GM23338 (cell line): ENCODE results near the gene ANXA2R. TPM values are rescaled to one million over a fixed set of nuclear protein-coding genes. Genes with fewer than 3 reads are reported as not detected.

Source experiments
- ATAC-seq: fragments of 200-7000 bp; cut with Tn5 transposase; 3 replicates; pipeline ENCODE4 v1.9.1; 2020
- DNase-seq: peaks from one replicate; pipeline ENCODE4 v3.0.0-alpha.2; 2015; ENCODE audit warnings: low spot score
- H2AFZ ChIP-seq: fragments of 200-600 bp; sonication (generic); 2 replicates; pipeline ENCODE4 v1.8.0; 2016; ENCODE audit warnings: antibody characterized with exemption, mild to moderate bottlenecking, moderate library complexity
- H3F3A ChIP-seq: fragments of 200-600 bp; sonication (generic); replicated peaks from 2 replicates; pipeline ENCODE4 v1.8.0; 2017; ENCODE audit warnings: antibody characterized with exemption, mixed run types, low read depth
- H3K27ac ChIP-seq: fragments of 200-600 bp; sonication (generic); 2 replicates; pipeline ENCODE4 v1.6.1; 2016; ENCODE audit warnings: low read depth
- H3K27me3 ChIP-seq: fragments of 200-600 bp; sonication (generic); 2 replicates; pipeline ENCODE4 v1.8.0; 2016; ENCODE audit warnings: mild to moderate bottlenecking, mixed run types, moderate library complexity; ENCODE audit not compliant: insufficient read depth
- H3K36me3 ChIP-seq: fragments of 200-600 bp; sonication (generic); 2 replicates; pipeline ENCODE4 v1.8.0; 2016; ENCODE audit warnings: mild to moderate bottlenecking; ENCODE audit not compliant: insufficient read depth
- H3K4me1 ChIP-seq: fragments of 200-600 bp; sonication (generic); 2 replicates; pipeline ENCODE4 v1.8.0; 2016; ENCODE audit warnings: mild to moderate bottlenecking, moderate library complexity; ENCODE audit not compliant: insufficient read depth
- H3K4me2 ChIP-seq: fragments of 200-600 bp; sonication (generic); 2 replicates; pipeline ENCODE4 v1.7.1; 2017; ENCODE audit warnings: mixed run types
- H3K4me3 ChIP-seq: fragments of 200-600 bp; sonication (generic); 2 replicates; pipeline ENCODE4 v1.6.1; 2016; ENCODE audit warnings: mixed run types
- H3K79me2 ChIP-seq: fragments of 200-600 bp; sonication (generic); replicated peaks from 2 replicates; pipeline ENCODE4 v1.8.0; 2017; ENCODE audit warnings: mild to moderate bottlenecking; ENCODE audit not compliant: insufficient read depth
- H3K9me2 ChIP-seq: fragments of 200-600 bp; sonication (generic); 2 replicates; pipeline ENCODE4 v1.8.0; 2017; ENCODE audit not compliant: insufficient read depth
- H4K20me1 ChIP-seq: fragments of 200-600 bp; sonication (generic); replicated peaks from 2 replicates; pipeline ENCODE4 v1.8.0; 2017; ENCODE audit warnings: mild to moderate bottlenecking; ENCODE audit not compliant: insufficient read depth
- H3K27ac Mint-ChIP-seq: 2 replicates; pipeline ENCODE4 v1.8.0; 2020; ENCODE audit warnings: inconsistent platforms, mild to moderate bottlenecking, moderate library complexity, mixed read lengths
- H3K27me3 Mint-ChIP-seq: 3 replicates; pipeline ENCODE4 v1.8.0; 2022; ENCODE audit warnings: low read depth, mild to moderate bottlenecking, moderate library complexity, mixed read lengths, inconsistent platforms; ENCODE audit not compliant: insufficient read depth, poor library complexity
- H3K36me3 Mint-ChIP-seq: 3 replicates; pipeline ENCODE4 v1.8.0; 2021; ENCODE audit warnings: low read depth, mild to moderate bottlenecking, inconsistent platforms, moderate library complexity, mixed read lengths
- H3K4me1 Mint-ChIP-seq: 3 replicates; pipeline ENCODE4 v1.8.0; 2020; ENCODE audit warnings: mild to moderate bottlenecking, inconsistent platforms, mixed read lengths
- H3K4me3 Mint-ChIP-seq: 3 replicates; pipeline ENCODE4 v1.8.0; 2021; ENCODE audit warnings: moderate library complexity, mild to moderate bottlenecking, inconsistent platforms, mixed read lengths
- H3K9me3 Mint-ChIP-seq: 3 replicates; pipeline ENCODE4 v1.8.0; 2020; ENCODE audit warnings: moderate library complexity, mild to moderate bottlenecking, inconsistent platforms, mixed read lengths
- CREB1 ChIP-seq: fragments of 250-450 bp; sonication (Bioruptor Pico); IDR thresholded peaks from 2 replicates; pipeline ENCODE4 v1.5.0; 2020; ENCODE audit warnings: low read depth, mild to moderate bottlenecking, moderate library complexity
- CTCF ChIP-seq, 2 experiments: fragments of 200-600 bp in 1 of 2; sonication (generic) in 1 of 2; conservative IDR thresholded peaks; 2 replicates each; pipeline versions ENCODE4 v1.5.1 to v1.6.1; 2016 to 2017; ENCODE audit warnings: antibody characterized with exemption in 2 of 2, low read depth in 2 of 2, mild to moderate bottlenecking in 2 of 2, moderate library complexity in 1 of 2
- EZH2 ChIP-seq: fragments of 200-600 bp; sonication (generic); IDR thresholded peaks from one replicate; pipeline ENCODE4 v1.8.0; 2017; ENCODE audit warnings: antibody characterized with exemption, mild to moderate bottlenecking, low read depth; ENCODE audit not compliant: unreplicated experiment
- EZH2phosphoT487 ChIP-seq: fragments of 200-600 bp; sonication (generic); IDR thresholded peaks from one replicate; pipeline ENCODE4 v1.8.1; 2018; ENCODE audit warnings: antibody characterized with exemption; ENCODE audit not compliant: unreplicated experiment
- JUNB ChIP-seq: IDR thresholded peaks from one replicate; pipeline ENCODE4 v1.6.1; 2016; ENCODE audit warnings: antibody characterized with exemption; ENCODE audit not compliant: unreplicated experiment
- POLR2AphosphoS5 ChIP-seq: IDR thresholded peaks from 2 replicates; pipeline ENCODE4 v1.6.1; 2016; ENCODE audit warnings: antibody characterized with exemption, low read depth
- REST ChIP-seq: IDR thresholded peaks from one replicate; pipeline ENCODE4 v1.6.1; 2018; ENCODE audit warnings: antibody characterized with exemption; ENCODE audit not compliant: unreplicated experiment
- STAT1 ChIP-seq: IDR thresholded peaks from one replicate; pipeline ENCODE4 v1.6.1; 2016; ENCODE audit warnings: antibody characterized with exemption; ENCODE audit not compliant: unreplicated experiment
- ZNF114 ChIP-seq: fragments of 250-450 bp; sonication (Bioruptor Pico); IDR thresholded peaks from 2 replicates; pipeline ENCODE4 v1.5.0; 2020; ENCODE audit warnings: mild to moderate bottlenecking, moderate library complexity
- ZNF462 ChIP-seq: fragments of 250-450 bp; sonication (Bioruptor Pico); IDR thresholded peaks from 2 replicates; pipeline ENCODE4 v1.5.0; 2020; ENCODE audit warnings: mild to moderate bottlenecking, moderate library complexity
- polyA plus RNA-seq: library from polyadenylated mRNA; unstranded; fragments of >200 nt; fragmentation: Nextera tagmentation; extraction: Ambion mirVana; gene quantifications from 2 replicates; pipeline ENCODE4 v1.2.1, GENCODE V29; 2016
- total RNA-seq: library from RNA; depleted of rRNA; stranded (reverse); fragments of >200 nt; shearing (Covaris generic); gene quantifications from 2 replicates; pipeline ENCODE4 v1.2.3, GENCODE V29; 2014

ANXA2R gene
- total and polyA plus RNA-seq, 2 experiments from 2014 or later, result 0.21 TPM; not detected in 1

- H3K36me3 Mint-ChIP-seq, result peaks cover 18% of the 10 kb centered on the region; the same call in 2 of the 3 replicates
Observed at GRCh38 chr5:43085453-43085852, 45.3 kb upstream of the ANXA2R start.

More at GRCh38 chr5:43085453-43085852, 45.3 kb upstream of the ANXA2R start:
- DNase-seq (no peak), ATAC-seq (no peak)
- H2AFZ ChIP-seq, result no peak overlapping the region
- Mint-ChIP-seq H3K27ac (no peak overlapping the region), H3K4me3 (no peak overlapping the region), H3K4me1 (no peaks in the 10 kb centered on the region), H3K9me3 (peaks cover 38% of the 10 kb centered on the region; the same call in 2 of the 3 replicates), H3K27me3 (peaks cover 2% of the 10 kb centered on the region)
- H3K27me3 ChIP-seq, result no peaks in the 10 kb centered on the region
- H3K4me2 ChIP-seq, result no peak overlapping the region
- H3K79me2 ChIP-seq, result no peaks in the 10 kb centered on the region
- no peaks in the 10 kb centered on the region for H3F3A ChIP-seq
- H3K4me3 ChIP-seq, result no peak overlapping the region
- TF ChIP-seq JUNB (no peak), CREB1 (CRISPR knock-in tag) (no peak), REST (no peak), EZH2phosphoT487 (no peak), EZH2 (no peak), POLR2AphosphoS5 (no peak), CTCF (conservative IDR thresholded peaks at IDR 0.05; ENCODE audit: low read depth in 2 of 2) (no peak), STAT1 (no peak), ZNF114 (CRISPR knock-in tag) (no peak), ZNF462 (CRISPR knock-in tag) (no peak)
- H3K36me3 ChIP-seq, result peaks cover 7% of the 10 kb centered on the region; the same call in 1 of the 2 replicates
- no peaks in the 10 kb centered on the region for H4K20me1 ChIP-seq
- H3K27ac ChIP-seq, result no peak overlapping the region
- no peaks in the 10 kb centered on the region for H3K4me1 ChIP-seq
- no peaks in the 10 kb centered on the region for H3K9me2 ChIP-seq
